Hematopoietic multipotent progenitor cell (in vitro differentiated cells): ENCODE data around the gene RAVER2. TPM values are rescaled to one million over a fixed set of nuclear protein-coding genes. Genes with fewer than 3 reads are reported as not detected.

Experiments
- DNase-seq, 3 donors: peaks; one replicate each; pipeline ENCODE4 v3.0.0-alpha.2; 2011 to 2015; ENCODE audit warnings: low read depth in 2 of 3, low spot score in 2 of 3
- total RNA-seq: library from RNA; depleted of rRNA; stranded (reverse); fragments of >200 nt; gene quantifications from one replicate; pipeline ENCODE4 v1.2.3, GENCODE V29; 2012

Gene RAVER2
- total RNA-seq, 1 donor: 18.0 TPM

DNA sequence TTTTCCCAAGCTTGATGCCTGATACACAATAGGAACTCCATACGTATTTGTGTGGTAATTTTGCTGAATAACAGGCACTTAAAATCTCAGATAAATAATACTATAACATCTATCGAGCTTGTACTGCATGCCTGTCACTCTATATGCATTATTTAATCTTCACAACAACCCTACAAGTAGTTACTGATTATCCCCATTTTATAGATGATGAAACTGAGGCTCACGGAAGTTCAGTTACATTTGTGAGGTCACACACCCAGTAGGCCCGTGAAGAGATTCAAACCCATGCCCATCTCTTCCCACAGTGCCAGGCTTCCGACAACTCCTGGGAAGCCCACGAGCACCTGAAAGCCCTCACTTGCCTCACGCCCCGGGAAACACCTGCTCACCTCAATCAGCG is 98.8 kb downstream of the RAVER2 start:
- no peak for DNase-seq

DNA sequence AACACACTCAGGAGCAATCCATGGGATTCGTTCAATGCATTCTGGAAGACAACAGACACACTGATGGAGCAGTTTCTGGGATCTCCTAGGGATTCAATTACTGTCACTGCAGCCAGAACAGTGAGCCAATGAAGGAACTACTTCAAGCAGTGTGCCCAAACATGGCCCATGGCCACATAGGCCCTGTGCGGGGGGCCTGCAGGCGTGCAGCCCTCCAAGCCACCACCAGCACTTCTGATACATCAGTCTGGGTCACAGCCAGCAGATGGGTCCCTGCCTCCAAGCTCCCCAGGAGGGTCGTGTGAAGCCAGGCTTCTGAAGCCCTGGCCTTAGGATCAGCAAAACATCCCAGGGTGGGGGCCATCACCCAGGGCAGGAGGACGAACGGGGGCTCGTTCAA is 99.3 kb downstream of the RAVER2 start:
- DNase-seq: no peak

DNA sequence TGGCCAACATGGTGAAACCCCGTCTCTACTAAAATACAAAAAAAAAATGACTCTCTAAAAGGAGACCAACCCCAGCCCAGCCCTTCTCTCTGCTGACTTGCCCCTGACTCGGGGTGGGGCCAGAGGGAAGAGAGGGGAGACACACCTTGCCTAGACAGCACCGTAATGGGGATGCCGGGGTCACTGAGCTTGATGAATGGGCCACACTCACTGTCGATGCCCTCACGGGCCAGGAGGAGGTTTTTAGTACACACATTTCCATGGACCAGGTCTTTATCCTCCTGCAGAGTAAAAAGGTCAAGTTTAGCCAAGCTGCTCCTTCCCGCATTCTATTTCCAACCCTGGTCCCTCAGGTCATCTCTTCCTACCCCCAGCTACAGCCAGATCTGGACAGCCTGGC is 99.7 kb downstream of the RAVER2 start:
- no peak for DNase-seq

DNA sequence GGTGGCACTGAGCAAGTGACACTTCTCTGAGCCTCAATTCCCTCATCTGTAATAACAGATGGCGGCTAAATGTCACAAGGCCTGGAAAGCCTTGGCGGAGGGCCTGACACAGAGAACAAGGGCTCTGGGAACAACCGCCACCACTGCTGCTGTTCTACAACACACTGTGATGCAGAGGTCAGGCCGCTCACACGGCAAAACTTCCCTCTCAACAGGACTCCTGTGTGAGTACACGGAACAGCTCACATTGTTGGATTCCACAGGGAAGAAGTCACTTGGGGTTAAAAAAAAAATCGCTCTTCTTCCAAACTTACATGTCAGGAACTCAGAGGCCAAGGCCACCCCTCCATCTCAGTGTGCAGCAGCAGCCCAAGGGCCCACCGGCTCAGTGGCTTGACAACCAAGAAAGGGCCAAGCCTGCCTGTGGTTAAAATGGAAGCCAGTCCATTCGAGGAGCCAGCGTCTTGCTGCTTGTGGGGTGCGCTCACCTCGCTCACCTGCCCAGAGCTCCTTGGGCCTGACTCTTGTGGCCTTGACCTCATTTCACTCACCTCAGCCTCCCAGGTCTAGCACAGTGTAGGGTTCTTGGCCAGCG is 101.1 kb downstream of the RAVER2 start:
- no peak for DNase-seq

DNA sequence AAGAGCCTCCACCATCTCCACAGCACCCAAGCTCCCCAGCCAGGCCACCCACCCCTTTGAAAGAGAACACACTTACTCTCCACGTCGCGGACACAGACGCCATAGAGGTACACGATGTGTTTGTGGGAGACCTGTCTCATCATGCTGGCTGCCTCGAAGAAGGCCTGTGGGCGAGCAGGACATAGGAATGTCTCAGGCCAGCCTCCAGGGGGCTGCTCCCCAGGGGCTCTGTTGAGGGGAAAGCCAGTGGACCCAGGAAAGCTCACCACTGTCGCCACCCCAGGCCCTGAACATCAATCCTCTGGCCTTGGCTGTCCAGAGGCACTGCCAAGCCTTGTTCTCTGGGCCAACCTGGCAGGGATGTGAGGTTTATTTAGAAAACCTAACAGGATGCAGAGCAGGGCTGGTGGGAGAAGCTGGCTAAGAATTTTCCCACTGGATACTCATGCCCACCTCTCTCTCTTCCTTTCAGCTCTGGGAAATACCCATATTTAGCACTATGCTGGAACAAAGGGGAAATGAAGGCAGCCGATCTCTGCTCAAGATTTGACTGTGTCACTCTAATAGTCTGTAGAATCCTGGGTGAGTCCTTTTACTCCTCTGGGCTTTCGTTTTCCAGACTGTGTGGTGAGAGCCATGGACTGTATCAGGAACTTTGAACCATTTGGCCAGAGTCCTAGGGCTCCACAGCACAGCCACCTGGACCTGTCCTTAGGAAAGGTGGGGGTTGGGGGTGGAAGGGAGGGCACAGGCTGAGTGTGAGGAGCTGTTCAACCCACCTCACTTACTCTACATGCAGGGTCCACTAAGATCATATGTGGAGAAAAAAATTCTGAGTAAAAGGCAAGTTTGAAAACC is 101.9 kb downstream of the RAVER2 start:
- DNase-seq: no peak

DNA sequence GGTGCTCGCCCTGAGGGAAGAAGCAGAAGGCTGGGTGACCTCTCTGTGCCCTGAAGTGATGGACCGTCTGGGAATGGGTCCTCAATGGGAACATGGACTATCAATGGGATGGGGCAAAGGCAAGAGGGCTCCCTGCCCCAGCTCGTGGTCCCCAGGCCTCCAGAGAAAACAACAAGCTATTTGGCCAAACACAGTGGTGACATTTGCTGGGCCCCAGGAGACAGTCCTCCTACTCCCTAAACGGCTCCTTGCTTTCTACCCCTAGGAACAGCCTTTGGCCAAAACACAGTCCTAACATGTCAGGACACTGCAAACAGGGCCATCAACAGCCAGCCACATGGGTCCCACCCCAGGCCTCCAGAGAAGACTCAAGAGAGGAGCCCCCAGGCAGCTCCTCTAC is 102.8 kb downstream of the RAVER2 start:
- DNase-seq: no peak

DNA sequence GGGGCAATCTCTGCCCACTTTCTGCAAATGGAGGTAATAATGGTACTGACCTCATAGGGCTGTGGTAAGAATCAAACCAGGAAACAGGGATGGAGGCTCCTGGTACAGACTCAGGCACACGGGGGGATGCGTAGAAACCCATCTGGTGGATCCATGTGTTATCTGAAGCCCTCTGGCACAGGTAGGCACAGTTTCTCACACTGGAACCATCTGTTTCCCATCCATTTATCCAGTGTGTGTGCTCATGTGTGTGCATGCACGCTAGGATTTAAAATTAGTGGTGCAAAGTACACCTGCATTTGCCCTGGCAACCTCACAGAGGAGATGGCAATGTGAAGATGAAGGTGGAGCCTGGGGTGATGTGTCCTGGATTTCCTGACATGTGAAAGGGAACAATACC is 103.3 kb downstream of the RAVER2 start:
- no peak for DNase-seq

DNA sequence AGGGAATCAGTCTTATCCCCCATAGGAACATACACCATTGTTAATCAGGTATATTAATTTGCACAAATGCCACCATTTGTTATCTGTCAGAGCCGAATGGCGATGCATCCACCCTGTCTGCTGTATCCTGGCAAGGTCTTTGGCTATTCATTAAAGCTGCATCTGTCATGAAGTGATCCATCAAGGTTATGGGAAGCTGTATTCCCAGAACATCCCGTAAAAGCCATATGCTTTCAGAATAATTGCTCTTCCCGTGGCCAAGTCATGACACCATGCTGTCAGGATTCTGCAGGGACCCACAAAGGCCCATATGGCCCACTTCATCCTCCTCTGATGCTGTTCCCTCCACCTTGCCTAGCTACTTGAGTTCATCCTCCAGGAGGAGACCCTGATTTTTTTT is 103.9 kb downstream of the RAVER2 start:
- DNase-seq: no peak

DNA sequence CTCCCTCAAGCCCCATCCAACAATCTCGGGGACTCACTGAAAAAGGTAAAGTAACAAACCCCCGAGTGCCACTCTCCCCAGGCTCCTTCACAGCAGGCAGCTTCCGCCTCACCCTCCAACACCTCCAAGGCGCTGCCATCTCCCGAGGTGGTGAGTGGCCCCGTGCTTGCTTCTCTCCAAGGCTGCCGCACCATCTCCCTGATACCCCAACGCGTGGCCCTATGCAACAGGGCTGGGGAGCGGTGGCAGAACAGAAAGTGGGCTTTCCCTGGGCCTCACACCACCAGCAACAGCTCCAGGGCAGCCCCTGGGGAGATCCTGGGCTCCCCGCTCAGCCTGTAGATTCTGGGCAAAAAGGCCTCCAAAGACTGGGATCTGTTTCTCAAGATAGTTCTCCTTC is 105.1 kb downstream of the RAVER2 start:
- DNase-seq: no peak

DNA sequence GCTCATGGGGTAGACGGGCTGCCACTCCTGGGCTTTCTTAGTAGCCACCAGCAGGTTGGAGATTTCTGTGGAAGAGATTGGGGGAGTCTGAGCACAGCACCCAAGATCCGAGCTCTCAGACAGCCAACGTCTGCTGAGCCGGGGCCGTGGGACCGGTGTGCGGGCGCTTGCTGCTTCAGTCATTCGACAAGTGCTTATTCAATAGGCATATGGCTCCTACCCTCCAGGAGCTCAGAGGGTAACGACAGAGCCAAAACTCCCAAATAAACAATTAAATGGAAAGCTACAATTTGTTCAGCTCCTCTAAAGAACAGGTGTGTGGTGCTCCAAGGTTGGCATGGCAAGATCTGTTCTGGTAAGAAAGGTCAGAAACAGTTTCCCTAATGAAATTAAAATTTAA is 106.0 kb downstream of the RAVER2 start:
- DNase-seq: no peak

DNA sequence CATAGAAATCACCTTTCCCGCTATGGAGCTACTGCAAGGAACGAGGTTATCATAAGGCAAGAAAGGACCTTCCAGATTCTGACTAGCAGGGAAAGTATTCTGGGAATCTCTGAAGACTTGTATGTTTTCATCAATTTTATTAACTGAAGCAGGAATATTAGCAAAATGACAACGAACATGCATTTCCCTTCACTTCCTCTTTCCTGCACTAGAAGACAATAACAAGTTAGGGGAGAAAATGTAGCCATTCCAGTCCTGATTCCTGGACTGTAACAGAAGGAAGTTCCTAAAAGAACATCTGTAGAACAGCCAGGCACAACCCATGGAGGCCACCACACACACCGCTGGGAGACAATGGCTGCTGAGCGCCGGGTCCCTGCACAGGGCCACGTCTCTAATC is 106.8 kb downstream of the RAVER2 start:
- no peak for DNase-seq

DNA sequence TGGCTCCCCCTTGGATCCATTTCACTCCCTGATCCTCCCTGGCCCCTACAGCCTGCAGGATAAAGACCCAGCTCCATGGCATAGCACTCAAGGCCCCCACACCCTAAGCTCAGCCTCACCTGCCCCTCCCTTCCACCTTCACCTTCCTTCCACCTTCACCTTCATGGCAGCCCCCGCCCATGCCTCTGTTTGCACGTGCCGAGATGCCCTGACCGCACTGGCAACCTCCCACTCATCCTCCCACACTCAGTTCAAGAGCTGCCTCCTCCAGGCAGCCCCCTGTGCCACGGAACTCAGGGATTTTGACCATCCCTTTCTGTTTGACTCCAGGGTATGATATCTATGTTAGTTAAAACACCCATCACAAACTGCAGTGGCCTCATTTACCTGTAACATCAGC is 109.8 kb downstream of the RAVER2 start:
- DNase-seq: no peak

DNA sequence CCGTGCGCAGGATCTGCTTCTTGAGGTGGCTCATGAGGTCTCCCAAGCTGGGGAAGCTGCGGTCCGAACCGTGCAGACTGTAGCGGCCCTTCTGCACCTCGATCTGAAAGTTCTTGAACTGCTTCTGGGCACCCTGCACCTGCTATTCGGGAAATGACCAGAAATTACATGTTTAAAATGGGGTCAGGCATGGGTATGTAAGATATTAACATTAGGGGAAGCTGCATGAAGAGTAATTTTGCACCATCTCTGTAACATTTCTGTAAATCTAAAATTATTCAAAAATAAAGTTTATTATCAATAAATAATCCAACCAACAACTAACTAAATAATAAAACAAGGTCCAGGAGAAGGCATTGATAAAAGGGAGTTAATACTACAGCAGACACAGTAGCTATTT is 110.7 kb downstream of the RAVER2 start:
- no peak for DNase-seq

DNA sequence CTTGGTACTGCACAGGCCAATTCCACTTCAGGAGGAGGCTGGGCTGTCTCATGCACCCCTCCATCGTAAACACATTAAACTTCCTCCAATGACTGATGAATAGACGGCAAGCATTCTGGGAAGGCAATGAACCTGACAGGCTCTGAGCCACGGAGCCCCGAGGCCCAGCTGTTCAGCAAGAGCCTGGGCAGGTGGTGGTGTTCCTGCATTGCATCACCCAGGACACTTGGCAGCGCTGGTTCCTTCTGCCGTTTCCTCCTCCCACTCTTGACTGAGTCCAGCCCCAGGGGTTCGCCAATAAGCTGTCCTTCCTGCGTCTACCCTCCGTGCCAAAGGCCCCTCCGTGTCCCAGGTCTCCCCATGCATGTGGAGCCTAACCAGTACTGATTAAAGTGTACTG is 111.7 kb downstream of the RAVER2 start:
- DNase-seq: no peak

DNA sequence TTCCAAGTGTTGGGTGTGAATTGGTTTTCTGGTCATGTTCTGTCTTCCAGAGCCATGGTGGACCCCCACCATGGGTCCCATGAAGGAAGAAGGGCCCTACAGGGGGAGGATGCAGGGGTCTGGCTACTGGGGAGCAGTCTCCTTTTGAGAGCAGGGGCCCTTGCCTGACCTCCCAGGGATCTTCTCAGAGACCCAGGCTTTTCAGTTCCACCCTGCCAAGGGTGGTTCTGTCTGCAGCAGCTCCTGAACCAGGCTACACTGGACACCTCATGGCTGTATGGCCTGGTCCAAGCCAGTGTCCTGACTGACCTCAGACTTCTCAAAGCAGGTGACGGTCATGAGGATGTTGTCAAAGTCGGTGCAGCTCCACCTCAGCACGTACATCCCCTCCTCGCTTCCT is 112.5 kb downstream of the RAVER2 start:
- DNase-seq: no peak

DNA sequence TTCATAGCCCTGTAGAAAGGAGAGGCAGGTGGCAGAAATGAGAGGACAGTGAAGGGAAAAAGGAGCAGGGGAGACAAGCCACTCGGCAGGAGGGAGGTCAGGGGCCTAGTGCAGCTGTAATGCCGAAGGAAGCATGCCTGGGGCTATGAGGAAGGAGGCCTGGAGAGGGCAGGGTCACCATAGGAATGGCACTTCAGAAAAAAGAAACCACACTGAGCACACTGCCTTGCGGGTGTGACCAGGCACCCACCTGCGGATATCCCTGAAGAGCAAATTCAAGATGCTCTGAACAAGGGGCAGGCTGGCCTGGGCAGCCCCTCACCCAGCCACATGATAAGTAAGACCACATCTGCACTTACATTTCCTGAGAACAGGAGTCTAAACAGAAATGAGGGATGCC is 116.7 kb downstream of the RAVER2 start:
- DNase-seq: peak in 2 of 3 donors; percentile 62

DNA sequence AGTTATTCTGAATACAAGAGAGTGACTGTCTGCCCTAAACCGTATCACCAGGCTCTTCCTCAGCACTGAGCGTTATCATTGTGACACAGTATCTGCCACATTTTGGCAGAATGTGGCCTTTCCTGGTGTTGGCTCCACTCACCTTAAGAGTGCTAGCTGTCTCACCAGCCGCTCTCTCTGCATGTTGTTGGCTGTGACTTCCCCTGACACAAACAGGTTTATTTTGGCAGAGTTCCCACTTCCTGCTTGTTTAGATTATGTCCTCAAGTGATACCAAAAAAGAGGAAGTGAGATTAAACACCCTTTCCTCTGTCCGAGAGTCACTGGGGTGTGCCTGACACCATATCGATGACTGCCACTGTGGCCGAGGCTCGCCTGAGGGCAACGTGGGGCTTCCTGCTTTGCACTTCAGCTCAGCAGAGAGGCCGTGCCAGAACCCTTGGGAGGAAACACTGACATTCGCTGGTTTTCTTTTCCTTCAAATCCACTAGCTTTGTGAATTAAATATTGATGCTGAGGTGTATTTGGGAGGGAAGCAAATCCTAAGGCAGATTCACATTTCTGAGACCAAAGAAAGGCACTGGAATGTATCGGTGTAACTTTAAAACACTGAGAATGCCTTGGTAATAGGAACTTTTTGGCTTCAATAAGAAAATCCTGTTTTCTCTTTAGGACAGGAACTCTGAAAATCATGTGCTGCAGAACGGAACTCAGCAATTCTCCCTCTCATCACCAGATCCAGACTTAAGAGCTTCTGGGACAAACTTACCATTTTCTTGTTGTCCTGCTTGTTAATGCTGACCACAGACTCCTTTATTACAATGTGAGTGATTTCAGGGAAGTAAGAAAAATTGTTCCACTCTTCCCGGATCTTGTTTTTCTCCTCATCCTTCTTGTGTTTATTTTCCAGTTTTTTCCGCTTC is 119.4 kb downstream of the RAVER2 start:
- peak; percentile 14 to 96 (median 89) for DNase-seq

DNA sequence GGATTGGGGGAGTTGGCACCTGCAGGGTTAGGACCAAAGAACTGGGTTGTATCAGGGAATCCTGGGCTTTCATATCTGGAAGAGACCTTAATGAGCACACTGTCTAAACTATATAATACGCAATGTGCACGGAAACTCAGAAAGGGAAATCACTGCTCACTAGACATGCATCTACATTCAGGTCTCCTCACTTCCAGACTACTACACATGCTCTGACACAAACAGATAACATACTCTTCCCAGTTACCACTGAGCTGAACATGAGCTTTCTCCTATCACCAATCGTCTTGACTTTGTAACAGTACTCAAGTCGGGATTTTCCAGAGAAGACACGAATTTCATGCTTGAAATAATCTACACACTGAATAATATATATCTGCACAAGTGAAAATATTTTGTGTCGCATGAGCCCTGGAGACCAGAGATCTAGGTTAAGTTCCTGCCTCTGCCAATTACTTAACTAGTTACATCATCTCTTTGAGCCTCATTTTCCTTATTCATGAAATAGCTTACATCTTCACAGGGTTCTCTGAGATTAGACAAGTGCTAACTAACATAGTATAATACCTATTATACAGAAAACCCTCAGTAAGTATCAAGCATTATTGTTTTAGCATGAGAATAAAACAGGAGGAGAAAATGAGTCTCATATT is 120.4 kb downstream of the RAVER2 start:
- DNase-seq: no peak

DNA sequence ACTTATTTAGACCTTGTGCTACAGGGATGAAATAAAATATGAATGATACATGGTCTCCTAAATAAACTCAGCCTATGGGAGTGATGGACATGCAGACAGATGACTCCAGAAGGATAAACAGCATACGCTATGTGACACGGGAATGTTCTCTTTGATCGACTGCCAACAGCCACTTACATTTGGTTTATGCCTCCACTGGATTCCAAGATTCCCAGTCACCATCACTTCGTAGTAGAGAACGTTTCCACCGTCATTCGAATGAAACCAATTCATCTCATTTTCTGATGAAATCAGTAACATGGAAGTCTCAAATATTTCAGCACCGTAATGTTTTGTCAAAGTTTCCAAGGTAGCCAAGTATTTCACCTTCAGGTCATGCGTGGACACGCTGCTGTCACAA is 121.8 kb downstream of the RAVER2 start:
- DNase-seq: no peak

DNA sequence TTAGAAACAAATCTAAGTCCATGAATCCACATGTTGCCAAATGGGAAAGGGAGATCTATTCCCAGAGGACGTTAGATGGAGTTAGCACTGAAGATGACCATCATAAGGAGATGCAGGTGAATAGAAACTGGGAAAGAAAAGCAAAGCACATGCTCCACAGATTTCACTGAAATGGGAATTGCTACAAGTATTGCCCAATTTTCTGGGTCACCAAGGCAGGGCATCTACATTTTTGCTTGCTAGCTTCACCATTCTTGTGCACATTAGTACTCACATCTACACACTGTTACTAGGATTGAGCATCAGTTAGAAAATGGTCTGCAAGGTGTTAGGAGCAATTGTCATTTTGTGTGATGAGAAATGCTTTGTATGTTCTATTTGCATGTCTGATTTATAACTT is 122.4 kb downstream of the RAVER2 start:
- no peak for DNase-seq

DNA sequence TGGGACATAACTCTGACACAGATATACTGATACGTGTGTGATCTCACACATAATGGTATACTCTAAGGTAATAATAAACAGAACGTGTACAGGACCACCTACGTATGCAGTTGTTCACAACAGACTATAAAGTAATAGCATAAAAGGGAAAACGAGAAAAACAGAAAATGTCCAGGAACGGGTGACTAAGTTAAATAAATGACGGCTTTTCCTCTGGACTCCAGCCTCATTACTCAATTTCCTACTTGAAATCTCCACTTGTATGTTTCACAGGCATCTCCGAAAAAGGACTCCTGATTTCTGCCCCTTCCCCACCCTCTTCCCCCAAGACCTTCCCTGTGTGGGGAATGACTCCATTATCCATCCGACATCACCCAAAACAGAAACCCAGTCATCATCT is 126.4 kb downstream of the RAVER2 start:
- DNase-seq: no peak
